Lung (tissue), 12 donors: ENCODE results near the gene SKA2. TPM values are rescaled to one million over a fixed set of nuclear protein-coding genes. Genes with fewer than 3 reads are reported as not detected.
"Not testable (repeated sequence)": the region's sequence is repeated elsewhere in the genome, so short reads cannot be mapped to it uniquely, and the experiment has no call there.

Experiments used
- ATAC-seq: fragments of 200-7000 bp; cut with Tn5 transposase; one replicate; pipeline ENCODE4 v1.9.1; 2020; ENCODE audit warnings: moderate number of reproducible peaks; ENCODE audit not compliant: insufficient read depth, low FRiP score
- DNase-seq, 3 donors: peaks; one replicate each; pipeline ENCODE4 v3.0.0-alpha.2; 2013 to 2017
- H3K27ac ChIP-seq, 2 donors: one replicate each; pipeline ENCODE4 v1.5.1; 2013; ENCODE audit warnings: mild to moderate bottlenecking in 2 of 2, moderate library complexity in 2 of 2, control low read depth in 1 of 2, inconsistent platforms in 1 of 2, low read depth in 1 of 2, low read length in 1 of 2
- H3K27me3 ChIP-seq, 3 donors: one replicate each; pipeline ENCODE4 v1.5.1; 2013; ENCODE audit warnings: low read length in 2 of 3; ENCODE audit not compliant: control insufficient read depth in 3 of 3, insufficient read depth in 3 of 3
- H3K36me3 ChIP-seq, 4 donors: one replicate each; pipeline ENCODE4 v1.5.1; 2013; ENCODE audit warnings: low read length in 4 of 4, mild to moderate bottlenecking in 1 of 4, moderate library complexity in 1 of 4; ENCODE audit not compliant: control insufficient read depth in 4 of 4, insufficient read depth in 4 of 4
- H3K4me1 ChIP-seq, 5 donors: one replicate each; pipeline ENCODE4 v1.5.1; 2013; ENCODE audit warnings: low read length in 5 of 5, mild to moderate bottlenecking in 2 of 5, moderate library complexity in 1 of 5; ENCODE audit not compliant: control insufficient read depth in 5 of 5, insufficient read depth in 5 of 5
- H3K4me3 ChIP-seq: one replicate; pipeline ENCODE4 v1.5.1; 2013; ENCODE audit warnings: mild to moderate bottlenecking, control low read depth, moderate library complexity
- H3K9ac ChIP-seq, 2 donors: one replicate each; pipeline ENCODE4 v1.5.1; 2013; ENCODE audit warnings: low read length in 2 of 2, control low read depth in 1 of 2; ENCODE audit not compliant: insufficient read depth in 1 of 2
- H3K9me3 ChIP-seq, 4 donors: one replicate each; pipeline ENCODE4 v1.5.1; 2013; ENCODE audit warnings: low read length in 3 of 4, mild to moderate bottlenecking in 1 of 4, moderate library complexity in 1 of 4; ENCODE audit not compliant: control insufficient read depth in 4 of 4, insufficient read depth in 3 of 4
- CTCF ChIP-seq: IDR thresholded peaks from 2 replicates; pipeline ENCODE4 v1.5.1; 2012; ENCODE audit warnings: mild to moderate bottlenecking; ENCODE audit errors: control extremely low read depth, extremely low read depth
- WGBS, 2 donors: extraction: QIAGEN DNeasy Blood & Tissue Kit; methylation state at CpG; one replicate each; pipeline ENCODE4 v1.1.7; 2013; 5-methylcytosine and 5-hydroxymethylcytosine counted together
- polyA plus RNA-seq, 2 donors: library from polyadenylated mRNA; stranded (reverse); fragments of 200-250 nt; gene quantifications; one replicate each; pipeline ENCODE4 v1.2.1, GENCODE V29; 2013
- total RNA-seq, 2 donors: library from RNA; depleted of rRNA in 1 of 2; stranded (reverse); fragments of >200 nt in 1 of 2; gene quantifications; one replicate each; pipeline ENCODE4 v1.2.1, GENCODE V29; 2014 to 2021
- donor health status: control.
- donor health status: control.
- donor health status: Bipolar disorder and iron deficiency.
- donor health status: healthy.
- donor health status: DM: yes; HTN: yes; CAD: no.

SKA2 gene
- total and polyA plus RNA-seq, 4 donors: 20.0 to 46.7 (median 29.0) TPM

- Histone ChIP-seq H3K9ac (no peak overlapping the region), H3K4me1 (peaks cover 0 to 11% (median 3%) of the 10 kb centered on the region in 5 donors), H3K27ac (no peak overlapping the region), H3K27me3 (no peaks in the 10 kb centered on the region), H3K4me3 (no peak overlapping the region), H3K9me3 (no peaks in the 10 kb centered on the region), H3K36me3 (peaks cover 0 to 6% (median 2%) of the 10 kb centered on the region in 4 donors)
- ATAC-seq: no peak
- no peak for TF ChIP-seq CTCF
- 92 to 96% methylated on average over 6 of the region's 6 CpGs for WGBS, 2 donors
- DNase-seq: no peak
Observed at GRCh38 chr17:59094861-59095530, 60.0 kb downstream of the SKA2 start.

GRCh38 chr17:59093702-59094231, 61.2 kb downstream of the SKA2 start:
- H3K4me3 ChIP-seq: no peak overlapping the region
- H3K4me1 ChIP-seq: peaks cover 0 to 11% (median 3%) of the 10 kb centered on the region in 5 donors
- H3K27me3 ChIP-seq: no peaks in the 10 kb centered on the region
- peak; percentile 69 for ATAC-seq
- H3K36me3 ChIP-seq: peaks cover 0 to 4% (median 3%) of the 10 kb centered on the region in 4 donors
- WGBS, 2 donors: 47 to 62% methylated on average over 8 of the region's 8 CpGs
- peak overlapping the region in 1 of 2 donors; percentile 16 for H3K27ac ChIP-seq
- no peak for TF ChIP-seq CTCF
- H3K9ac ChIP-seq: peak overlapping the region in 1 of 2 donors; percentile 83
- H3K9me3 ChIP-seq: no peaks in the 10 kb centered on the region
- DNase-seq: peak; percentile 49 to 83 (median 83)

GRCh38 chr17:59093145-59093701, 61.8 kb downstream of the SKA2 start:
- Histone ChIP-seq H3K27ac (peak overlapping the region in 1 of 2 donors; percentile 16), H3K4me1 (peaks cover 0 to 11% (median 3%) of the 10 kb centered on the region in 5 donors), H3K9ac (peak overlapping the region in 1 of 2 donors; percentile 83), H3K4me3 (no peak overlapping the region), H3K27me3 (no peaks in the 10 kb centered on the region), H3K9me3 (no peaks in the 10 kb centered on the region), H3K36me3 (peaks cover 0 to 4% (median 3%) of the 10 kb centered on the region in 4 donors)
- WGBS, 2 donors: 47 to 68% methylated on average over 4 of the region's 4 CpGs
- no peak for ATAC-seq
- no peak for DNase-seq
- no peak for TF ChIP-seq CTCF

GRCh38 chr17:59090593-59090992, 64.4 kb downstream of the SKA2 start:
- 94 to 96% methylated on average over 12 of the region's 12 CpGs for WGBS, 2 donors

More at GRCh38 chr17:59090593-59090992, 64.4 kb downstream of the SKA2 start:
- H3K9me3 ChIP-seq, H3K27ac ChIP-seq, H3K4me3 ChIP-seq, ATAC-seq, H3K9ac ChIP-seq, DNase-seq, H3K36me3 ChIP-seq, H3K27me3 ChIP-seq: not testable (repeated sequence)
- peaks cover 0 to 11% (median 3%) of the 10 kb centered on the region in 5 donors for H3K4me1 ChIP-seq
